D721Med (cell line): ENCODE data around the gene FAM222B.

Experiments
- DNase-seq: peaks from one replicate; pipeline ENCODE4 v3.0.0; 2011; ENCODE audit warnings: low spot score; ENCODE audit not compliant: insufficient read length
- FAIRE-seq: peaks from 2 replicates; lab custom pipeline; 2011; peaks lifted over from hg19 to GRCh38; lab: Jason Lieb, UNC
- CTCF ChIP-seq: IDR thresholded peaks from 2 replicates; pipeline ENCODE4 v1.5.1; 2012; ENCODE audit warnings: mild to moderate bottlenecking, control low read depth; ENCODE audit not compliant: insufficient read depth; ENCODE audit errors: missing control alignments

Gene FAM222B

GRCh38 chr17:28748852-28749515 is 93.6 kb downstream of the FAM222B start:
- no peak for DNase-seq
- FAIRE-seq = no peak

GRCh38 chr17:28747801-28748750 is 94.5 kb downstream of the FAM222B start:
- no peak for TF ChIP-seq CTCF
- FAIRE-seq (no peak), DNase-seq (no peak)

More at GRCh38 chr17:28748852-28749515, 93.6 kb downstream of the FAM222B start:
- no peak for TF ChIP-seq CTCF

- FAIRE-seq (no peak), DNase-seq (no peak)
- TF ChIP-seq CTCF = no peak
These were observed 95.4 kb downstream of the FAM222B start for GRCh38 chr17:28747051-28747691.

GRCh38 chr17:28746611-28747050 is 96.0 kb downstream of the FAM222B start:
- FAIRE-seq = no peak
- DNase-seq = no peak
- TF ChIP-seq CTCF = no peak

- FAIRE-seq (no peak), DNase-seq (no peak)
These were observed 96.7 kb downstream of the FAM222B start for GRCh38 chr17:28745786-28746411.

More at GRCh38 chr17:28745786-28746411, 96.7 kb downstream of the FAM222B start:
- no peak for TF ChIP-seq CTCF
